Smooth muscle cell of trachea (primary cell): ENCODE data around the gene CLEC4C. TPM values are rescaled to one million over a fixed set of nuclear protein-coding genes. Genes with fewer than 3 reads are reported as not detected.

Source experiments
- total RNA-seq: library from RNA; depleted of rRNA; stranded (reverse); fragments of >200 nt; gene quantifications from 2 replicates; pipeline ENCODE4 v1.2.1, GENCODE V29; 2014

The CLEC4C gene
- total RNA-seq = not detected in 2 replicates

DNA sequence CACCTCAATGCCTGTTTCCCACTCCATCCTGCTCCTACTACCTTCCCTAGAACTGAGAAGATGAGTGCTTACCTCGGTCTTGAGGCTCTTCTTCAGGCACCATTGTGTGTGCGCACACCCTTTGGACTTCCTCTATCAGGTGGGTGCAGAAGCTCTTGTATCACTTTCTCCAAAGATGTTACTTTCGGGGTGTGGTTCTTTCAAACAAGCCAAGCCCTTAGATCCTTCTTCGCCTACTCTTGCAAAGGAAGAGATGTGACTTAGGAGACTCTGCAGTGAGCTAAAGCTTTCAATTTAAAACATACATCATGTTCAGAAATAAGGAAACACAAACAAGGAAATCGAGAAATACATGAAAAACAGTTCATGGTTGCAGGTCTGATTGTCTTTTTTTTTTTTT is at the start of gene CLEC4C:
Gene CLEC4C, minus strand, starts transcription at position 130 of the 400 bp plus-strand sequence. Its CDS starts 27 bp downstream, at position 103.

GRCh38 chr12:7788884-7789528 is 41.8 kb upstream of the CLEC4C start, which contains the start of gene NANOG:
NANOG (plus strand) TSS chr12:7789402; CDS start chr12:7789615, 213 bp downstream.

DNA sequence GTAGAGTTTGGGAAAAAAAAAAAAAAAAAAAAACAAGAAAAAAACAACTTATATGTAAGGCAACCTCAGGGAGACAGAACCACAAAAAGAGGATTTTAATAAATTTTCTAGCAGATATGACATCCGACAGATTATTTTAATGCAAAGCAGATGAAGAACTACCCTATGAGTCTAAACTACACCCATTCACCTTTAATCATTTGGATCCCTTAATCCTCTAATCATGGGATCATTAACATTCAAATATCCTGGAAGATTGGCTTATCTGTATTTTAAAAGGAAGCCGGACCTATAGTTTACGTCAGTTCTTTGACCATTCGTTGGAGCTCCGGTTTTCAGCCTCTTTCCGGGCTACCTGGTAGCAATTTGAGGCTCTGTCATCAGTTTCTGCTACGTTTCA is 36.0 kb downstream of the CLEC4C start, which contains the start of gene DPPA3:
Gene DPPA3, plus strand, starts transcription at position 301 of the 400 bp plus-strand sequence. CDS start 138 bp downstream, outside the sequence.

GRCh38 chr12:7695566-7696197 is 51.5 kb downstream of the CLEC4C start, which contains the start of gene GDF3:
GDF3 (minus strand) TSS chr12:7695775; CDS start chr12:7695728, 47 bp downstream.

Other genes with a start within 250 kb of the CLEC4C start
- gene CD163, start 243.6 kb downstream of the CLEC4C start, total RNA-seq = not detected in 2 replicates
- gene APOBEC1, start 81.5 kb downstream of the CLEC4C start, total RNA-seq = not detected in 2 replicates
- not detected in 2 replicates for gene GDF3, start 51.6 kb downstream of the CLEC4C start, total RNA-seq
- not detected in 2 replicates for gene DPPA3, start 35.9 kb downstream of the CLEC4C start, total RNA-seq
- gene NANOGNB, start 17.8 kb upstream of the CLEC4C start, total RNA-seq = not detected in 2 replicates
- gene NANOG, start 42.0 kb upstream of the CLEC4C start, total RNA-seq = under 0.01 TPM in 2 replicates
- gene SLC2A14, start 125.5 kb upstream of the CLEC4C start, total RNA-seq = 0.17 TPM in 1 of 2 replicates, not detected in the other
- 65.5 and 66.7 TPM in 2 replicates for gene SLC2A3, start 188.8 kb upstream of the CLEC4C start, total RNA-seq